Measurements from ENCODE around the gene PSMG4.

PSMG4 gene

DNA sequence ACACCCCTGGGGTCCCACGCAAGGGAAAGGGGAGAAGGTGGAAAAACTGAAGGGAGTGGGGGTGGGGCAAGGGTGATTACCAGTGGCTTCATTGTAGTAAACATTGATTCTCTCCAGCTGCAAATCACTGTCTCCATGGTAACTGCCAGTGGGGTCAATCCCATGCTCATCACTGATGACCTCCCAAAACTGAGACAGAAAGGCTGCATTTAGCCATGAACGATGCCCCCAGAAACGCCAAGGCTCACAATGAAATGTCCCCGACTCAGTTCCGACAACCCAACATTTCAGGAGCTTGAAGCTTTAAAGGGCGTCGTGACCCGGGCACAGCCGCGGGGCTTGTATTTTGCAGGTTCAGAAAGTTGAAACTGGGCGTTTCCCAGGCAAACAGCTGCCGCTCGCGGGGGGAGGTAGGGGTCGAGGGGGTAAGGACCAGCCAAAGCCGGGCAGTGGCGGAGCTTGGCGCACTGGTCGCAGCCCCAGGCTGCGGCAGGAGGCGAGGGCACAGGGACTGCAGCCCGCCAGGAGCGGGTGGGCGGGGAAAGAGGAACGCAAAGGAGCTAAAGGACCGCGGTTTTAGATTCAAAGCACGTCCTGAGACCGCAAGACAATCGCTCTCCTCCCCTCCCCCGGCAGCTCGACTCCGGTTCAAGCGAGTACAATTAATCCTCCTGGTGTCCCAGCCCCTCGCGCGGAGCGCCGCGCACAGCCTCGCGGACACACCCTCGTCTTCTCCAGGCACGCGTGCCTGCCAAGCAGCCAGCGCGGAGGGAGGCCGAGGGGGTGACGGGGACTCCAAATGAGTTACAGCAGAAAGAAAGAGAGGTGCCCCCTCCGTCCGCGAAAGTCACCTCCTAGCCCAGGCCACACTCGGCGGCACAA, 32.0 kb upstream of the PSMG4 start:
- peak overlapping the region; percentile 81 for H3K9ac ChIP-seq (ENCODE audit: low read depth, low read length)
- peaks cover 3% of the 10 kb centered on the region; the same call in 1 of the 2 replicates for H3K36me3 ChIP-seq (ENCODE audit: insufficient read depth, low read length)
- no peaks in the 10 kb centered on the region for H3K9me3 ChIP-seq (ENCODE audit: control insufficient read depth, insufficient read depth, low read length)
- peaks cover 3% of the 10 kb centered on the region; the same call in 1 of the 2 replicates for H3K4me1 ChIP-seq (ENCODE audit: insufficient read depth, low read length)

DNA sequence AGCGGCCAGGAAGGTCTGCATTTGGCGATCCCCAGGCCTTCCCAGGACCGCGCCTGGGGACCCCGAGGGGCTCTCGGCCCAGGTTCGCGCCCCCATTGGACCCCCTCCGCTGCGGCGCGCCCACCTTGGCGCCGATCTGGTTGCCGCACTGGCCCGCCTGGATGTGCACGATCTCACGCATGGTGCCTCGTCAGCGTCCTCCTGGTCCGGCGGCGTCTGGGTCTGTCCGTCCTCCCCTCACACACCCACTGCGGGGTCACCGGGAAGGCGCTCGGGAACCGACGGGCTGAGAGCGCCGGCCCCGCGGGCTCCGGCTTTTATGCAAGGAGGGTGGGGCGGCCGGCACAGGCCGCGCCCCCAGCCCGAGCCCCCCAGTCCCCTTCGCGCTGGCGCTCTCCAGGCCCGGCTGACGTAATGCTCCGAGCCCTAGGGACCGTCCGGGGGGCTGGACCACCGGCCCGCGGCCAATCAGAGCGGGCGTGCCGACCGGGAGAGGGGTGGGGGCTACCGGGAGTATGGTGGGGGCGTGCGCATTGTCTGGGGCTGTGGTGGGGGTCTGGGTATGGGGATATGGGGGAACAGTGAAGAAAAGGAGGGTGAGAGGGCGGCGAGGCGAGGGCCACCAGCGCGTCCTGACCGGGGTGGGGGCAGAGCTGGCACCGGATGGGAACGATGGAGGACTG, 31.2 kb upstream of the PSMG4 start, which contains the start of gene TUBB2B:
TUBB2B (minus strand) TSS at position 291 of the 683 bp plus-strand sequence; CDS start at position 181, 110 bp downstream.
- Histone ChIP-seq H3K9ac (ENCODE audit: low read depth, low read length) (peak within 1 kb of the TSS; percentile 81), H3K9me3 (ENCODE audit: control insufficient read depth, insufficient read depth, low read length) (no peaks in the 10 kb centered on the region), H3K4me1 (ENCODE audit: insufficient read depth, low read length) (peaks cover 3% of the 10 kb centered on the region; the same call in 1 of the 2 replicates), H3K36me3 (ENCODE audit: insufficient read depth, low read length) (peaks cover 3% of the 10 kb centered on the region; the same call in 1 of the 2 replicates)

DNA sequence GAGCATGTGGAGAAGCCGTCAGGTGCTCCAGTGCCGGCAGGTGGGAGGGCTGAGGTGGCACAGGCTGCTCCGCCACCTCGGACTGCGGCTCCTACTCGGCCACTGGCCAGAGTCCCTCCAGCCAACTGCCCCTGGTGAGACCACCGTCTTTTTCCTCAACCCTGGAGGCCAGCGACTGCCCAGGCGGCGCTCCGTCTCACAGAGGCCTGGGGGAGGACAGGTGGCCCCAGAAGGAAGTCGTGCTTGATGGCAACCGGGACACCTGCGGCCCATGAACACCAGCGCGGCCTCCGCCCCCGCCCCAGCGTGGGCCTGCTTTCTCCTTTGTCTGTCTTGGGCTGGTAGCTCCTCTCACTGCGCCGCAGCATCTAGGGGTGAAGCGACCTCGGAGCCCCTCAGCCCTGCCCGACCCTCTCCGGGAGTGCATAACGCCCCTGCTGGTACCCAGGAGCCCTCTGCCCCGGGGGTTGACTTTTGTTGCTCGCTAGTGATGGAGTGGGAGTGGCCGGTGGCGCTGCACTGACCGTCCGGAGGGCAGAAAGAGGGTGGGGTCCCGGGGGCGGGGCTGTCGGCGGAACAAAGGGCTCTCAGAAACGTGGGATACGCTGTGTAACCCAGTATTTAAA, 30.6 kb upstream of the PSMG4 start:
- Histone ChIP-seq H3K4me1 (ENCODE audit: insufficient read depth, low read length) (peaks cover 3% of the 10 kb centered on the region; the same call in 1 of the 2 replicates), H3K36me3 (ENCODE audit: insufficient read depth, low read length) (peaks cover 3% of the 10 kb centered on the region; the same call in 1 of the 2 replicates), H3K9me3 (ENCODE audit: control insufficient read depth, insufficient read depth, low read length) (no peaks in the 10 kb centered on the region), H3K9ac (ENCODE audit: low read depth, low read length) (peak overlapping the region; percentile 81)

GRCh38 chr6:3228771-3229565, 29.8 kb upstream of the PSMG4 start:
- peak overlapping the region; percentile 36 for H3K9ac ChIP-seq (ENCODE audit: low read depth, low read length)
- H3K4me1 ChIP-seq (ENCODE audit: insufficient read depth, low read length), result peaks cover 3% of the 10 kb centered on the region; the same call in 1 of the 2 replicates
- no peaks in the 10 kb centered on the region for H3K9me3 ChIP-seq (ENCODE audit: control insufficient read depth, insufficient read depth, low read length)
- peaks cover 3% of the 10 kb centered on the region; the same call in 1 of the 2 replicates for H3K36me3 ChIP-seq (ENCODE audit: insufficient read depth, low read length)

DNA sequence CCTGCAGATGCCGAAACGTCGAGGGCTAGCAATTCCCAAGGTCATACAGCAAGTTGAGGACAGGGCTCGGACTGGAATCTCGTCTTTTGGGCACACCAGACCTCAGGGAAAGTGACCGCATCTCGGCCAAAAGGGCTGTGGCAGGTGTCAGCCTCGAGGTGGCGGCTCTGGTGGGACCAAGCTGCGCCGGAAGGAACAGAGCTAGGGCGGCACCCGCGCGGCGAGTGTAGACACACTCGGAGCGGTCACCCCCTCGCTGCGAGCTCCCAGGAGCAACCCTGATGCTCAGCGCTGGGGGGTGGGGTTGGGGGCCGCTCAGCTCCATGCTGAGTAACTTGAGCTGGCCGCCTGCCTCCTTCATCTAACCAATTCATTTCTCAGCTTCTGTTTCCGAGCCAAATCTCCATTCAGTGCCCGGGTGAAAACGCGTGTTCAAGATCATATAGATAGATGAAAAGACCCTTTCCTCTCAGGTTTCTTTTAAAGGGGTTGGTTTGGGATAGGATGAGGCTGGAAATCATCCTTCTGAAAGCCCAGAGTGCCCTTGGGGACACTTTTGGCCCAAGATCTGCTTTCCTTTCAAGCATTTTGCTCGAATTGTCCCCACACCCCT, 29.1 kb upstream of the PSMG4 start:
- H3K9ac ChIP-seq (ENCODE audit: low read depth, low read length), result peak overlapping the region; percentile 36; the same call in 1 of the 2 replicates
- peaks cover 3% of the 10 kb centered on the region; the same call in 1 of the 2 replicates for H3K36me3 ChIP-seq (ENCODE audit: insufficient read depth, low read length)
- H3K9me3 ChIP-seq (ENCODE audit: control insufficient read depth, insufficient read depth, low read length), result no peaks in the 10 kb centered on the region
- peaks cover 3% of the 10 kb centered on the region; the same call in 1 of the 2 replicates for H3K4me1 ChIP-seq (ENCODE audit: insufficient read depth, low read length)

GRCh38 chr6:3230256-3230882, 28.4 kb upstream of the PSMG4 start:
- H3K36me3 ChIP-seq (ENCODE audit: insufficient read depth, low read length), result peaks cover 3% of the 10 kb centered on the region; the same call in 1 of the 2 replicates
- no peaks in the 10 kb centered on the region for H3K9me3 ChIP-seq (ENCODE audit: control insufficient read depth, insufficient read depth, low read length)
- H3K4me1 ChIP-seq (ENCODE audit: insufficient read depth, low read length), result peaks cover 3% of the 10 kb centered on the region; the same call in 1 of the 2 replicates
- peak overlapping the region; percentile 63; the same call in 1 of the 2 replicates for H3K9ac ChIP-seq (ENCODE audit: low read depth, low read length)

DNA sequence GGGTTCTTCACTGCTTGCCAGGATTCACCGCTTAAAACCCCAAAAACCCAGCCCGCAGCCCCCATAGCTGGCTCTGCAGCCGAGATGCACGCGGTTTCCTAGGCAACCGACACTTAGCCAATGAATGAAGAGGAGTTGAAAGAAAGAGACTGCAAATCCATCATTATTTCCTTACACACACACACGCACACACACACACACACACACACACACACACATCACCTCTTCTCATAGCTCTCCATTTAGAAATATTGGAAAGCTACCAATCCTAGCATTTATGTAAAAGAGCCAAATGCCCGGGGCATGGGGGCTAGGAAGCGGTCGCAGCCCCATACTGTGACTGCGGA, 27.9 kb upstream of the PSMG4 start:
- Histone ChIP-seq H3K9ac (ENCODE audit: low read depth, low read length) (peak overlapping the region; percentile 63; the same call in 1 of the 2 replicates), H3K9me3 (ENCODE audit: control insufficient read depth, insufficient read depth, low read length) (no peaks in the 10 kb centered on the region), H3K4me1 (ENCODE audit: insufficient read depth, low read length) (peaks cover 4% of the 10 kb centered on the region; the same call in 1 of the 2 replicates), H3K36me3 (ENCODE audit: insufficient read depth, low read length) (peaks cover 1% of the 10 kb centered on the region; the same call in 1 of the 2 replicates)

DNA sequence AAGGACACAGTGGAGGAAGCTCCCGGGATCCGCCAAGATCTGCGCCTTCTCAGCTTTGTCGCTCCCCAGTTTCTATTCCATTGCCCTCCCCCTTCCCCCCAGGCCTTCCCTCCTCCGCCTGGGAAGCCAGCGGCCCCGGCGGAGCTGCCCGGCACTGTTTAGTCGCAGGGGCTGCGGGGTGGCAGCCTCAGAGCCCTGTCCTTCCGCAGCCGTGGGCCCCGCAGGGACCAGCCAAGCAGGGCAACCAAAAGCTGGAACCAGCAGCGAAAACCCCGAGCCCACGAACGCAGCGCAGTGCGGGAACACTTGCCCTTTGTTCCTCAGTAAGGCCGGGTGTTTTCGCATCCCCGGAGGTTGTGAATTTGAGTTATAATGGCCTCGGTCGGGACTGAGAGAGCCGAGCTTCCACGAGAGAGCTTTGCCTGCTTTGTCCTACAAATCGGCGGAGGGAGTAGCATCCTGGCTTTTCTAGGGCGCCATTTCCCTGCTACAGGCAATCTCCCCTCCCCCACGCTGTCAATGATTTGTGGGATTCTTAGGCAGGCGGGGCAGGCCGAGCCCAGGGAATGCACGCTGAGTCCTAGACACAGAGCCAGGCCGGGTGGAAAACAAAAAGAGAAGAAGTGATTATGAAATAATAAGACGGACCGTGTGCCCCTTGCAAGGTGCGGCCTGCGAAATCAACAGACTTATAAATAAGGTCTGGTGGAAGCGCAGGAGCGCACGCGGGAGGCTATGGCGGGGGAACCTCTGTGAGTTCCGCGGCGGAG, 27.3 kb upstream of the PSMG4 start:
- peak overlapping the region; percentile 63 for H3K9ac ChIP-seq (ENCODE audit: low read depth, low read length)
- H3K36me3 ChIP-seq (ENCODE audit: insufficient read depth, low read length), result no peaks in the 10 kb centered on the region

DNA sequence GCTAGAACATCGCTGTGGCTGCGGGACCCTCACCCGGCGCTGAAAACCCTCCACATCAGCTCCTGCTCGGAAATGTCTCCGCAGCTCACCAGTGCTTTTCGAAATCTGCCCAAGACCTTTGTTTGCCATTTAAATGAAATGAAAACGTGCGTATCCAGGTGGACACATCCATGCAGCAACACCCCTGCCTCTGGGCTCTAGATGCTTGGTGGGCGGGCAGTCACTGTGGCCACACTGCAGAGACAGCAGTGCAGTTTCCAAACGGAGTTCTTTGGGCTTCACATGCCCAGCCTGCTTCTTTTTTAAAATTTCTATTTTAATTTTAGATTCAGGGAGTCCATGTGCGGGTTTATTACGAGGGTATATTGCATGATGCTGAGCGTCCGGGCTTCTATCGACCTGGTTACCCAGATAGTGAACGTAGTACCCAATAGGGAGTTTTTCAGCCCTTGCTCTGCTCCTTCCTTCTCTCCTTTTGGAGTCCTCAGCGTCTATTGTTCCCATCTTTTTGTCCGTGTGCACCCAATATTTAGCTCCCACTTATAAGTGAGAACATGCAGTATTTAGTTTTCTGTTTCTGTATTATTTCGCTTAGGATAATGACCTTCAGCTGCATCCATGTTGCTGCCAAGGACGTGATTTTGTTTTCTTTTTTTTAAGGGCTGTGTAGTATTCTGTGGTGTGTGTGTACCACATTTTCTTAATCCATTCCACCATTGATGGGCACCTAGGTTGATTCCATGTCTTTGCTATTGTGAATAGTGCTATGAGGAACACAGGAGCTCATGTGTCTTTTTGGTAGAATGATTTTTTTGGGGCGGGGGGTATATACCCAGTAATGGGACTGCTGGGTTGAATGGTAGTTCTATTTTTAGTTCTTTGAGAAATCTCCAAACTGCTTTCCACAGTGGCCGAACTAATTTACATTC, 26.5 kb upstream of the PSMG4 start:
- no peaks in the 10 kb centered on the region for H3K36me3 ChIP-seq (ENCODE audit: insufficient read depth, low read length)
- H3K9me3 ChIP-seq (ENCODE audit: control insufficient read depth, insufficient read depth, low read length), result no peaks in the 10 kb centered on the region
- H3K9ac ChIP-seq (ENCODE audit: low read depth, low read length), result peak overlapping the region; percentile 63
- peaks cover 8% of the 10 kb centered on the region; the same call in 1 of the 2 replicates for H3K4me1 ChIP-seq (ENCODE audit: insufficient read depth, low read length)

More for the DNA sequence above, 27.3 kb upstream of the PSMG4 start:
- Histone ChIP-seq H3K9me3 (ENCODE audit: control insufficient read depth, insufficient read depth, low read length) (no peaks in the 10 kb centered on the region), H3K4me1 (ENCODE audit: insufficient read depth, low read length) (peaks cover 8% of the 10 kb centered on the region; the same call in 1 of the 2 replicates)

DNA sequence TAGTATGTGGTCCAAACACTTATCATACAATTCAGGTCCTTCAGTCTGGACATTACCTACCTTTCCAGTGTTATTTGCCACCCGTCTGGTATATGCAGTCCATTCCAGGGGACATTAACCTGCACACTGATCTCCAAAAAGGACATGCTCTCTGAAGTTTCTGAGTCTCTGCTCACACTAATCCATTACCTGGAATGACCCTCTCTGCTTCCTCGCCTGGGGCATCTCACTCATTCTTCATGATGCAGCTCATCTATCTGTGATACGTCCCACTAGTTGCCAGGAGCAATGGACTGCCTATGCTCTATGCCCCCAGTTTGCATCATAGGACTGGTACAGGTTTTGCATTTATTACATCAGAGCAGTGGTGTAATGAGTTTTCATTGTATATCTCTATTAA, 25.4 kb upstream of the PSMG4 start:
- Histone ChIP-seq H3K4me1 (ENCODE audit: insufficient read depth, low read length) (peaks cover 8% of the 10 kb centered on the region; the same call in 1 of the 2 replicates), H3K9ac (ENCODE audit: low read depth, low read length) (no peak overlapping the region), H3K9me3 (ENCODE audit: control insufficient read depth, insufficient read depth, low read length) (no peaks in the 10 kb centered on the region)

DNA sequence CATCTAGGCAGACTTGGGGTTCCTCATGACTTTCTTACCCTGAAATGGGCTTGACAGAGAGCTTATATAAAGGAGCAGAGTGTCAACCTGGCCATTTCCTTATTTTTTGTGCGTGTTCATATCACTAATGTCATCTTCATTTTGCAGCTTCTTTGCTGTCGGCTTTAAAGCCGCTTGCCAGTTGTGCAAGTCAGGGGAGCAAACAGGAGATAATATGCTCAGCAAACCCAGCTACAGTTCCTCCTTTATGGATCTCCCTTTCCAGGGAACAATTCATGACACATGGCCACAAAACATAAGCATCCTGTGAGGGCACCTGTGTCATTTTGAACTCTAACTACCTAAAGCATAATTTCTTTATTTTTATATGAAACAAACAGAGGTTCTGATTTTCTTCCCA, 24.8 kb upstream of the PSMG4 start:
- Histone ChIP-seq H3K36me3 (ENCODE audit: insufficient read depth, low read length) (no peaks in the 10 kb centered on the region), H3K9ac (ENCODE audit: low read depth, low read length) (no peak overlapping the region), H3K9me3 (ENCODE audit: control insufficient read depth, insufficient read depth, low read length) (no peaks in the 10 kb centered on the region), H3K4me1 (ENCODE audit: insufficient read depth, low read length) (peaks cover 8% of the 10 kb centered on the region; the same call in 1 of the 2 replicates)

More for the DNA sequence above, 25.4 kb upstream of the PSMG4 start:
- no peaks in the 10 kb centered on the region for H3K36me3 ChIP-seq (ENCODE audit: insufficient read depth, low read length)
